Type B pancreatic cell (in vitro differentiated cells): ENCODE data around the gene ZNF593OS. TPM values are rescaled to one million over a fixed set of nuclear protein-coding genes. Genes with fewer than 3 reads are reported as not detected.
A peak's percentile ranks its signal among the peaks of the same experiment; 100 is the strongest.

ENCODE experiments used
- DNase-seq: peaks from one replicate; pipeline ENCODE4 v3.0.0; 2021; ENCODE audit warnings: mixed read lengths; ENCODE audit not compliant: unreplicated experiment; ENCODE audit errors: extremely low spot score
- H3K27ac Mint-ChIP-seq: 2 replicates; pipeline ENCODE4 v1.8.0; 2021; ENCODE audit warnings: mild to moderate bottlenecking, mixed read lengths
- H3K27me3 Mint-ChIP-seq: 2 replicates; pipeline ENCODE4 v1.8.0; 2021; ENCODE audit warnings: mixed read lengths
- H3K36me3 Mint-ChIP-seq: 2 replicates; pipeline ENCODE4 v1.8.0; 2021; ENCODE audit warnings: mixed read lengths
- H3K4me1 Mint-ChIP-seq: one replicate; pipeline ENCODE4 v1.8.0; 2021; ENCODE audit warnings: mixed read lengths; ENCODE audit not compliant: unreplicated experiment
- H3K4me3 Mint-ChIP-seq: 2 replicates; pipeline ENCODE4 v1.8.0; 2021; ENCODE audit warnings: mild to moderate bottlenecking, mixed read lengths
- H3K9me3 Mint-ChIP-seq: 2 replicates; pipeline ENCODE4 v1.8.0; 2021; ENCODE audit warnings: mixed read lengths
- long read RNA-seq: library from polyadenylated mRNA; unstranded; transcript quantifications from one replicate; pipeline ENCODE4 v2.0.0, GENCODE V29; 2020
- total RNA-seq: library from RNA; stranded (reverse); gene quantifications from 2 replicates; pipeline ENCODE4 v1.2.1, GENCODE V29; 2021; ENCODE audit warnings: low replicate concordance
- TF ChIP-seq, protein P1 (sequence below): fragments of 200-600 bp; sonication (generic); conservative IDR thresholded peaks from 2 replicates; pipeline ENCODE4 v1.5.0; 2021; ENCODE audit warnings: antibody characterized with exemption, mild to moderate bottlenecking

Gene ZNF593OS
- total RNA-seq, result not detected in 2 replicates
- long read RNA-seq, result 0 reads

DNA sequence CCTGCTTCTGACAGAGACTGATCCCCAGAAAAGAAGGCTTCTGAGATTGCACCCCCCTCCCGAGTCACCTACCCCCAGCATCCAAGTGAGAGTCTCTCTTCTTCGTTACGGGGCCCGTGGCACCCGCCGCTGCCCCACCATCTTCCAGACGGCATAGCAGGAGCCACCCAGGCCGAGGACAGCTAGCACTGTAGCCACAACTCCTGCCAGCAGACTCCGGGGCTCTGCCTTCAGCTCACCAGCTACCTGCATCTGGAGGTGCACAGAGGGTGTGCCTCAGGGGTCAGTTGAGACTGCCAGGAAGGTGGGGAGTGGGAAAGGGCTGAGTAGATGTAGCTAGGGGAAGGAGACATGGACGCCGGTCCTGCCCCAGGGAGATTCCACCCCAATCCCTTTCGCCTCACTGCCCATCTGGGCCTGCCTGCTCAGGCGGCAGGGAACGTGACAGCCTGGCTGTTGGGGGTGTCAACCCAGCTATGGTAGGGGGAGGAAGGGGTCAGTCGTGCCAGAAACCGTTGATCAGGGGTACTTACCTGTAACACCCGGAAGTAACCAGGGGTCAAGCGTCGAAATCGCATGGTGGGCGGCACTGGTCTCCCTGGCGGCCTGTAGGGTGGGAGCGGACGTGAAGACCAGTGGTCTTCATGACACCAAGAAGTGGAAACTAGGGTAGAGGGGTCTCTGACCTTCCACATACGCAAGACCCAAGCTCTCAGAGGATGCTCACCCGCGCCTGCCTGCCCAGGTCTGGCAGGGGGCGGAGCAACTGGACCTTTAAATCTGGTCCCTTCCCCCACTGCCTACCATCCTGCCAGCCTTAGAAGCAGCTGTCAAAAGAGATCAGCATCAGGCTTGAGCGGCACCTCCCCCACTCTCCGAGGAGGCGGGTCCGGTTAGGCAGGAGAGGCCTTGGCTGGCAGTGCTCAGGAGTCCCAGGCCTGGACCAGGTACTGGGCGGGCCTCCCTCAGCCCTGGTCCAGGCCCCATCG, at the start of gene ZNF593OS:
Gene ZNF593OS, minus strand, starts transcription at position 749 of the 989 bp plus-strand sequence. Its CDS starts 171 bp downstream, at position 578.
- Mint-ChIP-seq H3K4me3 (peak within 1 kb of the TSS; percentile 90), H3K36me3 (no peaks in the 10 kb centered on the region), H3K9me3 (no peaks in the 10 kb centered on the region), H3K4me1 (peaks cover 14% of the 10 kb centered on the region), H3K27me3 (no peaks in the 10 kb centered on the region), H3K27ac (no peak within 1 kb of the TSS)
- TF ChIP-seq, protein P1, sequence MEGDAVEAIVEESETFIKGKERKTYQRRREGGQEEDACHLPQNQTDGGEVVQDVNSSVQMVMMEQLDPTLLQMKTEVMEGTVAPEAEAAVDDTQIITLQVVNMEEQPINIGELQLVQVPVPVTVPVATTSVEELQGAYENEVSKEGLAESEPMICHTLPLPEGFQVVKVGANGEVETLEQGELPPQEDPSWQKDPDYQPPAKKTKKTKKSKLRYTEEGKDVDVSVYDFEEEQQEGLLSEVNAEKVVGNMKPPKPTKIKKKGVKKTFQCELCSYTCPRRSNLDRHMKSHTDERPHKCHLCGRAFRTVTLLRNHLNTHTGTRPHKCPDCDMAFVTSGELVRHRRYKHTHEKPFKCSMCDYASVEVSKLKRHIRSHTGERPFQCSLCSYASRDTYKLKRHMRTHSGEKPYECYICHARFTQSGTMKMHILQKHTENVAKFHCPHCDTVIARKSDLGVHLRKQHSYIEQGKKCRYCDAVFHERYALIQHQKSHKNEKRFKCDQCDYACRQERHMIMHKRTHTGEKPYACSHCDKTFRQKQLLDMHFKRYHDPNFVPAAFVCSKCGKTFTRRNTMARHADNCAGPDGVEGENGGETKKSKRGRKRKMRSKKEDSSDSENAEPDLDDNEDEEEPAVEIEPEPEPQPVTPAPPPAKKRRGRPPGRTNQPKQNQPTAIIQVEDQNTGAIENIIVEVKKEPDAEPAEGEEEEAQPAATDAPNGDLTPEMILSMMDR, result no peak
- DNase-seq, result no peak

DNA sequence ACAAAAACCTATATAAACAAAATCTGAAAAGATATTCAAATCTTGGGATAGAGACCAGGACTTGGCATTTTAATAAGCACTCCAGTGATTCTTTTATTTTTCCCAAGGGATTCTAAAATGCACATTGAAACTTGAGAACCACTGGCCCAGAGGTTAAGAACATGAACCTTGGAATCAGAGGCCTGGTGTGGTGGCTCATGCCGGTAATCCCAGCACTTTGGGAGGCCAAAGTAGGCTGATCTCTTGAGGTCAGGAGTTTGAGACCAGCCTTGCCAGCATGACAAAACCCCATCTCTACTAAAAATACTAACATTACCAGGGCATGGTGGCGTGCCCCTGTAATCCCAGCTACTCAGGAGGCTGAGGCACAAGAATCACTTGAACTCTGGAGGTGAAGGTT, 49.5 kb upstream of the ZNF593OS start:
- TF ChIP-seq, protein P1, result no peak

DNA sequence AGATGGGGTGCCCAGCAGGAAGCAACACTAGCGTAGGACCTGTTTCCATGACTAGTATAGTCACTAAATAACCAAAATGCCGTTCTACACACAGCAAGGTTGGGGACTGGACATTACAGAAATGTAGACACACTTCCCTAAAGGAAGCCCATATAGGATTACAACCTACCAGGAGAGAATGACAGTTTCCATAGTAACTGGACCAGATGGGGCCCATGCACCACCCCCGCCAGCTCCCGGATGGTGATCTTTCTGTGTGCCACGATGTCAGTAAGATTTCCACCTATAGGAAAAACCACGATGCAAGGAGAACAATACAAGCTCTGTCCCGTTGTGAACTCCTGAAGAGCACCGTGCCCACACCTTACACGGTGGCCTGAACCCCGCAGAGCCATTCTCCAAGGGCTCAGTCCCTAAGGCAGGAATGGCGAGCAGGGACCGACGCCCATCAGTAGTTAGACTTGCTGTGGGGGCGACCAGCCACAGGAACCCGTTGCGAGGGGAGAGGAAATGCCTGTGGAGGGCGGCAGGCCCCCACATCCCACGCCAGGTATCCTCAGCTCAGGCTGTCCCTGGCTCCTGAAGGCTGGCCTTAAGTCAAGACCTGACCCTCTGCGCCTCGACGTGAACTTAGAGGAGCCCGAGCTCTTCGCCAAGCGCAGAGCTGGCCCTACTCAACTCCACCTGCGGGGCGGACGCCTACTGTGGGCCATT, 48.7 kb upstream of the ZNF593OS start:
- TF ChIP-seq, protein P1, result no peak
- no peak for DNase-seq

More for the DNA sequence above, 49.5 kb upstream of the ZNF593OS start:
- H3K36me3 Mint-ChIP-seq, result no peaks in the 10 kb centered on the region
- H3K4me3 Mint-ChIP-seq, result no peak overlapping the region
- H3K27me3 Mint-ChIP-seq, result peaks cover 5% of the 10 kb centered on the region
- peaks cover 13% of the 10 kb centered on the region for H3K4me1 Mint-ChIP-seq
- no peak overlapping the region for H3K27ac Mint-ChIP-seq
- DNase-seq, result no peak
- H3K9me3 Mint-ChIP-seq, result no peaks in the 10 kb centered on the region

DNA sequence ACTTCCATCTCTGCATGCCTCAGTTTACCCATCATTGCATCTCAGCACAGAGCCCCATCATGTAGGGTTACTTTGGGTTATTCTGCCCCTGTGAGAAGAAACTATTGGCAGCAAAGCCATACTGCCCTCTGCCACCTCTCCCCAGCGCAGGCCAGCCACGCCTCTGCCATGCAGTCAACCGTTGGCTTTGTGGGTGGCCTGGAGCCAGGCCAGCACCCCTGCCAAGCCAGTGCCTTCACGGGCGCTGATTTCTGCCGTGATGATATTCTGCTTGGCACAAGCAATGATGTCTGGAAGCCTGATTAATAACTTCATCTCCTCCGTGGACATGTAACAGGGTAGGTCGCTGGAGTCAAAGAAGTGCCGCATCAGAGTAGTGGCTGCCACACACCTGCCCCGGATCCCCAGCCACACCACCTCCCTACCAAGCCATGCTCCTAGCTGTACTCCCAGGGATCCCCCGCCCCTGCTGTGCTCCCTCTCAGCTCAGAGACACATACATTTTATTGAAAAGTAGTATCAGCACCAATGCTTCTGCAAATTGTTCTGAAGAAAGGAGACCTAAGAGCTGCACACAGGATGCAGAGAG, 47.4 kb upstream of the ZNF593OS start:
- H3K4me1 Mint-ChIP-seq, result peaks cover 7% of the 10 kb centered on the region

More for the DNA sequence above, 48.7 kb upstream of the ZNF593OS start:
- Mint-ChIP-seq H3K4me3 (no peak overlapping the region), H3K9me3 (no peaks in the 10 kb centered on the region), H3K27ac (no peak overlapping the region), H3K36me3 (no peaks in the 10 kb centered on the region), H3K27me3 (no peaks in the 10 kb centered on the region), H3K4me1 (peaks cover 7% of the 10 kb centered on the region)

DNA sequence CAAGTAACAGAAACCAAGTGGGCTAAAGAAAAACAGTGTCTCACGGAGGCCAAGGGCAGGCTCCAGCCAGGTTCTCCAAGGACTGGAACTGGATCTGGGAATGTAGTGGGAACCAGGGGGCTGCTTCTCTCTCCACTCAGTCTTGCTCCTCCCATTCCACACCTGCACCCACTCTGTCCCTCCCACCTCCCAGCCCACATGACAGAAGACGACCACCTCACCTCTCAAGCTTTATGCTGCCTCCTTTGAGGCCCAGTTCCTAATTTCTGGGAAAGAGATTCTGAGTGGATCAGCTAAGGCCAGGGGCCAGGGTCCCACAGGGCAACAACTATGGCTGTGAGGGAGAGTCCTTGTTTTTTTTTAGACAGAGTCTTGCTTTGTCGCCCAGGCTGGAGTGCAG, 43.6 kb upstream of the ZNF593OS start:
- no peaks in the 10 kb centered on the region for H3K9me3 Mint-ChIP-seq
- no peaks in the 10 kb centered on the region for H3K36me3 Mint-ChIP-seq
- H3K4me3 Mint-ChIP-seq, result no peak overlapping the region
- H3K27ac Mint-ChIP-seq, result no peak overlapping the region
- no peak for DNase-seq
- H3K4me1 Mint-ChIP-seq, result peaks cover 4% of the 10 kb centered on the region
- TF ChIP-seq, protein P1, result no peak
- H3K27me3 Mint-ChIP-seq, result no peaks in the 10 kb centered on the region

More for the DNA sequence above, 47.4 kb upstream of the ZNF593OS start:
- no peaks in the 10 kb centered on the region for H3K36me3 Mint-ChIP-seq
- H3K27ac Mint-ChIP-seq, result no peak overlapping the region
- no peaks in the 10 kb centered on the region for H3K9me3 Mint-ChIP-seq
- TF ChIP-seq, protein P1, result no peak
- H3K27me3 Mint-ChIP-seq, result no peaks in the 10 kb centered on the region
- no peak overlapping the region for H3K4me3 Mint-ChIP-seq
- no peak for DNase-seq
